Type B pancreatic cell (in vitro differentiated cells): ENCODE results near the gene PARD3B. TPM values are rescaled to one million over a fixed set of nuclear protein-coding genes. Genes with fewer than 3 reads are reported as not detected.

Source experiments
- DNase-seq: peaks from one replicate; pipeline ENCODE4 v3.0.0; 2021; ENCODE audit warnings: mixed read lengths; ENCODE audit not compliant: unreplicated experiment; ENCODE audit errors: extremely low spot score
- H3K27ac Mint-ChIP-seq: 2 replicates; pipeline ENCODE4 v1.8.0; 2021; ENCODE audit warnings: mild to moderate bottlenecking, mixed read lengths
- H3K27me3 Mint-ChIP-seq: 2 replicates; pipeline ENCODE4 v1.8.0; 2021; ENCODE audit warnings: mixed read lengths
- H3K36me3 Mint-ChIP-seq: 2 replicates; pipeline ENCODE4 v1.8.0; 2021; ENCODE audit warnings: mixed read lengths
- H3K4me1 Mint-ChIP-seq: one replicate; pipeline ENCODE4 v1.8.0; 2021; ENCODE audit warnings: mixed read lengths; ENCODE audit not compliant: unreplicated experiment
- H3K4me3 Mint-ChIP-seq: 2 replicates; pipeline ENCODE4 v1.8.0; 2021; ENCODE audit warnings: mild to moderate bottlenecking, mixed read lengths
- H3K9me3 Mint-ChIP-seq: 2 replicates; pipeline ENCODE4 v1.8.0; 2021; ENCODE audit warnings: mixed read lengths
- total RNA-seq: library from RNA; stranded (reverse); gene quantifications from 2 replicates; pipeline ENCODE4 v1.2.1, GENCODE V29; 2021; ENCODE audit warnings: low replicate concordance
- TF ChIP-seq, protein P1 (sequence below): fragments of 200-600 bp; sonication (generic); conservative IDR thresholded peaks from 2 replicates; pipeline ENCODE4 v1.5.0; 2021; ENCODE audit warnings: antibody characterized with exemption, mild to moderate bottlenecking

Gene PARD3B
- total RNA-seq, 1 donor from 2014 or later = 15.9 TPM

DNA sequence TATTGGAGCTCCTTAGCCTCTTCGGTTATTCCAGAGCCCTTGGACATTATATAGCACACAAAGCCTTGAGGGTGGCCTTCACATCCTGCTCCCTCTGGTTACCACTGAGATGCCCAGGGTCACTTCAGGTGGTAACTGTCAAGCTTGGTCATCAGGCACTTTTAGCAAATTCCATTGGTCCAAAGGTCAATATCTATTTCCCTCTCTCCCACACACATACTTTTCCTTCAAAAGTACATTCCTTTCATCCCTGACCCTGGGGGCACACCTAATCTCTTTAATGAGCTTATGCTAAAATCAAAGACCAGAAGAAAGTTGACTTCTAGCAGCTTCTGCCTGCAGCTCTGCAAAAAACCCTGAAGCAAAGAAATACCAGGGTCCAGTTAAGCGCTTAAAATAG lies 965.1 kb downstream of the PARD3B start:
- Mint-ChIP-seq H3K27me3 (no peaks in the 10 kb centered on the region), H3K9me3 (no peaks in the 10 kb centered on the region), H3K4me1 (peaks cover 23% of the 10 kb centered on the region), H3K4me3 (no peak overlapping the region), H3K36me3 (no peaks in the 10 kb centered on the region), H3K27ac (no peak overlapping the region)
- DNase-seq = no peak
- TF ChIP-seq, protein P1, sequence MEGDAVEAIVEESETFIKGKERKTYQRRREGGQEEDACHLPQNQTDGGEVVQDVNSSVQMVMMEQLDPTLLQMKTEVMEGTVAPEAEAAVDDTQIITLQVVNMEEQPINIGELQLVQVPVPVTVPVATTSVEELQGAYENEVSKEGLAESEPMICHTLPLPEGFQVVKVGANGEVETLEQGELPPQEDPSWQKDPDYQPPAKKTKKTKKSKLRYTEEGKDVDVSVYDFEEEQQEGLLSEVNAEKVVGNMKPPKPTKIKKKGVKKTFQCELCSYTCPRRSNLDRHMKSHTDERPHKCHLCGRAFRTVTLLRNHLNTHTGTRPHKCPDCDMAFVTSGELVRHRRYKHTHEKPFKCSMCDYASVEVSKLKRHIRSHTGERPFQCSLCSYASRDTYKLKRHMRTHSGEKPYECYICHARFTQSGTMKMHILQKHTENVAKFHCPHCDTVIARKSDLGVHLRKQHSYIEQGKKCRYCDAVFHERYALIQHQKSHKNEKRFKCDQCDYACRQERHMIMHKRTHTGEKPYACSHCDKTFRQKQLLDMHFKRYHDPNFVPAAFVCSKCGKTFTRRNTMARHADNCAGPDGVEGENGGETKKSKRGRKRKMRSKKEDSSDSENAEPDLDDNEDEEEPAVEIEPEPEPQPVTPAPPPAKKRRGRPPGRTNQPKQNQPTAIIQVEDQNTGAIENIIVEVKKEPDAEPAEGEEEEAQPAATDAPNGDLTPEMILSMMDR = no peak

- no peak for DNase-seq
- no peak overlapping the region for H3K27ac Mint-ChIP-seq
- H3K27me3 Mint-ChIP-seq = no peaks in the 10 kb centered on the region
- H3K4me3 Mint-ChIP-seq = no peak overlapping the region
- H3K9me3 Mint-ChIP-seq = no peaks in the 10 kb centered on the region
- no peaks in the 10 kb centered on the region for H3K36me3 Mint-ChIP-seq
- H3K4me1 Mint-ChIP-seq = peaks cover 23% of the 10 kb centered on the region
- TF ChIP-seq, protein P1 = no peak
Observed at GRCh38 chr2:205511221-205511620, 965.9 kb downstream of the PARD3B start.

DNA sequence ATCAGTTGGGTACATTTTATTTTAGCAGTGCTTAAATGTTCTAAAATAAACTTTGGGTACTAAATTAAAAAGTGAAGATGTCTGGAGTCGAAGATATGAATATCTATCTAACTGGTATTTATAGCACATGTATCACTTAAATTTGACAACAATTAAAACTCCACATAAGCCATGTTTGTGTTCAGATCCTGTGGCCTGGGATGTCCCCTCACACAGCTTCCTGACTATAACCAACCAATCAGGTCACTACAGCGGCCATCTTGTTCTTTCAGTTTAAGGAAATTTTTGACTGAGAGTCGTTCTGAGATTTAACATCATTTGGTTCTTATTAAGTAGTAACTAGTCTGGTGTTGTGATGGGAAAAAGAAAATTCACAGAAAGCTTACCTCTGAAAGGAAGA lies 966.4 kb downstream of the PARD3B start:
- TF ChIP-seq, protein P1 = no peak
- no peaks in the 10 kb centered on the region for H3K27me3 Mint-ChIP-seq
- no peak overlapping the region for H3K4me3 Mint-ChIP-seq
- no peak overlapping the region for H3K27ac Mint-ChIP-seq
- H3K4me1 Mint-ChIP-seq = peaks cover 23% of the 10 kb centered on the region
- no peaks in the 10 kb centered on the region for H3K36me3 Mint-ChIP-seq
- no peaks in the 10 kb centered on the region for H3K9me3 Mint-ChIP-seq
- DNase-seq = no peak

GRCh38 chr2:205520311-205520710 lies 975.0 kb downstream of the PARD3B start:
- Mint-ChIP-seq H3K36me3 (peaks cover 7% of the 10 kb centered on the region), H3K4me1 (no peaks in the 10 kb centered on the region), H3K9me3 (peaks cover 4% of the 10 kb centered on the region), H3K27me3 (no peaks in the 10 kb centered on the region), H3K4me3 (no peak overlapping the region), H3K27ac (no peak overlapping the region)
- TF ChIP-seq, protein P1 = no peak
- DNase-seq = no peak

GRCh38 chr2:205524656-205525055 lies 979.4 kb downstream of the PARD3B start:
- Mint-ChIP-seq H3K36me3 (no peaks in the 10 kb centered on the region), H3K4me3 (no peak overlapping the region), H3K27ac (no peak overlapping the region), H3K9me3 (peaks cover 5% of the 10 kb centered on the region), H3K4me1 (no peaks in the 10 kb centered on the region), H3K27me3 (no peaks in the 10 kb centered on the region)
- DNase-seq = no peak
- TF ChIP-seq, protein P1 = no peak

GRCh38 chr2:205527801-205528200 lies 982.5 kb downstream of the PARD3B start:
- no peak for DNase-seq
- Mint-ChIP-seq H3K4me3 (no peak overlapping the region), H3K9me3 (peaks cover 10% of the 10 kb centered on the region), H3K4me1 (peaks cover 15% of the 10 kb centered on the region), H3K27me3 (no peaks in the 10 kb centered on the region), H3K36me3 (no peaks in the 10 kb centered on the region), H3K27ac (no peak overlapping the region)
- TF ChIP-seq, protein P1 = no peak
